Suprapubic skin (tissue), 4 donors: ENCODE measurements around the gene DHX35. TPM values are rescaled to one million over a fixed set of nuclear protein-coding genes. Genes with fewer than 3 reads are reported as not detected.

Source experiments
- DNase-seq, 2 donors: peaks; one replicate each; pipeline ENCODE4 v3.0.0-alpha.2; 2019; ENCODE audit warnings: low spot score in 2 of 2
- H3K27ac ChIP-seq: fragments of 200-600 bp; sonication (generic); one replicate; pipeline ENCODE4 v1.5.1; 2019
- H3K27me3 ChIP-seq: fragments of 200-600 bp; sonication (generic); one replicate; pipeline ENCODE4 v1.5.1; 2019
- H3K36me3 ChIP-seq: fragments of 200-600 bp; sonication (generic); one replicate; pipeline ENCODE4 v1.5.1; 2019
- H3K4me1 ChIP-seq: fragments of 200-600 bp; sonication (generic); one replicate; pipeline ENCODE4 v1.5.1; 2019
- H3K4me3 ChIP-seq: fragments of 200-600 bp; sonication (generic); one replicate; pipeline ENCODE4 v1.5.1; 2019; ENCODE audit warnings: mild to moderate bottlenecking
- H3K9me3 ChIP-seq: fragments of 200-600 bp; sonication (generic); one replicate; pipeline ENCODE4 v1.5.1; 2019
- EP300 ChIP-seq: sonication (generic); formaldehyde crosslinking; IDR thresholded peaks from one replicate; pipeline ENCODE4 v1.6.1; 2017; ENCODE audit warnings: antibody characterized with exemption
- POLR2A ChIP-seq, 2 donors: fragments of 450-650 bp; IDR thresholded peaks; one replicate each; pipeline ENCODE4 v1.6.1; 2017; ENCODE audit warnings: antibody characterized with exemption in 2 of 2, mild to moderate bottlenecking in 2 of 2, moderate library complexity in 2 of 2
- POLR2AphosphoS5 ChIP-seq, 3 donors: sonication (generic); formaldehyde crosslinking; IDR thresholded peaks; one replicate each; pipeline ENCODE4 v1.6.1; 2017; ENCODE audit warnings: antibody characterized with exemption in 3 of 3
- WGBS: methylation state at CpG from one replicate; pipeline ENCODE4 v1.1.5; 2018; 5-methylcytosine and 5-hydroxymethylcytosine counted together
- total RNA-seq, 4 donors: library from RNA; depleted of rRNA; stranded (reverse); fragments of >200 nt; gene quantifications; one replicate each; pipeline ENCODE4 v1.1.0, GENCODE V29; 2016
- TF ChIP-seq, protein P1 (sequence below), 2 donors: fragments of 200-600 bp in 1 of 2; fragments of 450-650 bp in 1 of 2; sonication (generic) in 1 of 2; IDR thresholded peaks; one replicate each; pipeline ENCODE4 v1.5.1; 2016 to 2019; ENCODE audit warnings: antibody characterized with exemption in 2 of 2, mild to moderate bottlenecking in 1 of 2, moderate library complexity in 1 of 2

Gene DHX35
- total RNA-seq, 4 donors from 2014 or later, result 8.4 to 22.9 (median 11.9) TPM

DNA sequence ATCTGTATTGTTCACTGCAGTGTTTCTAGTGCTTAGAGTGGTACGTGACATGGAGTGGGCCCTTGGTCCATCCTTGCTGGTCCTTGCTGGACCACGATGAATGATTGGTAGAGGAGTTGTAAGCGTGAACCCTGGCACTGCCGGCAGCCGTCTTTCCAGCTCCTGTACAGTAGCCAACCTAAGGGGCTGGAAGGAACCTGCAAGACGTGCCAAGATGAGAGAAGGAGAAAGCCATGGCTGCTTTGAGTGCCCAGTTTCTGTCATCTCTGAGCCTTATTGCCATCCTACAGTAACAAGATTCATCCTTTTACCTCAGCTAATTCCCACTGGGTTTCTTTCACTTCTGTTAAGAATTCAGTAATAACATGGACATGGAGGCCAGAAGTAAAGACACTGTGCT lies 5.9 kb downstream of the DHX35 start:
- no peak overlapping the region for H3K4me3 ChIP-seq
- DNase-seq, result no peak
- WGBS, result 83% methylated on average over 6 of the region's 6 CpGs
- H3K36me3 ChIP-seq, result peaks cover 29% of the 10 kb centered on the region
- TF ChIP-seq, protein P1, sequence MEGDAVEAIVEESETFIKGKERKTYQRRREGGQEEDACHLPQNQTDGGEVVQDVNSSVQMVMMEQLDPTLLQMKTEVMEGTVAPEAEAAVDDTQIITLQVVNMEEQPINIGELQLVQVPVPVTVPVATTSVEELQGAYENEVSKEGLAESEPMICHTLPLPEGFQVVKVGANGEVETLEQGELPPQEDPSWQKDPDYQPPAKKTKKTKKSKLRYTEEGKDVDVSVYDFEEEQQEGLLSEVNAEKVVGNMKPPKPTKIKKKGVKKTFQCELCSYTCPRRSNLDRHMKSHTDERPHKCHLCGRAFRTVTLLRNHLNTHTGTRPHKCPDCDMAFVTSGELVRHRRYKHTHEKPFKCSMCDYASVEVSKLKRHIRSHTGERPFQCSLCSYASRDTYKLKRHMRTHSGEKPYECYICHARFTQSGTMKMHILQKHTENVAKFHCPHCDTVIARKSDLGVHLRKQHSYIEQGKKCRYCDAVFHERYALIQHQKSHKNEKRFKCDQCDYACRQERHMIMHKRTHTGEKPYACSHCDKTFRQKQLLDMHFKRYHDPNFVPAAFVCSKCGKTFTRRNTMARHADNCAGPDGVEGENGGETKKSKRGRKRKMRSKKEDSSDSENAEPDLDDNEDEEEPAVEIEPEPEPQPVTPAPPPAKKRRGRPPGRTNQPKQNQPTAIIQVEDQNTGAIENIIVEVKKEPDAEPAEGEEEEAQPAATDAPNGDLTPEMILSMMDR (IDR thresholded peaks at IDR 0.05), result no peak
- TF ChIP-seq POLR2AphosphoS5 (IDR thresholded peaks at IDR 0.05) (no peak), EP300 (no peak), POLR2A (IDR thresholded peaks at IDR 0.05) (no peak)
- peaks cover 4% of the 10 kb centered on the region for H3K4me1 ChIP-seq
- H3K9me3 ChIP-seq, result no peaks in the 10 kb centered on the region
- H3K27ac ChIP-seq, result no peak overlapping the region
- H3K27me3 ChIP-seq, result no peaks in the 10 kb centered on the region

DNA sequence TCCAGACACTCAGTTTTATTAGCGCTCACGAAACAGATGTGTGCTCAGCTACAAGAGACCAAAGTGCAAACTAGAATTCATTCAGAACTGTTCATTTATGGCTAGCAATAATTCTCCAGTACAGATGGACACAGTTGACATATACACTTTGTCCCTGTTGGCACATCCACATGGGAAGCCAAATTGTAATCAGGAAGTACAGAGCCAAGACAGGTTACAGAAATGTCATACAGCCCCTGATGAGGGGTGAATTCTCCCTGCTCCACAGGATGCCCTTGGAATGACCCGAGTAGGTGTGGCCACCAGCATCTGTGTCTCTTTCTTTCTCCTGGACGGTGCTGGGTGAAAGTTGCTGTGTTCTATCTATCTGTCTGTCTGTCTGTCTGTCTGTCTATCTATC lies 7.6 kb downstream of the DHX35 start:
- 85% methylated on average over 4 of the region's 4 CpGs for WGBS
- no peak for DNase-seq
- H3K27ac ChIP-seq, result no peak overlapping the region
- TF ChIP-seq, protein P1 (IDR thresholded peaks at IDR 0.05), result no peak
- no peak for TF ChIP-seq POLR2AphosphoS5 (IDR thresholded peaks at IDR 0.05)
- no peak for TF ChIP-seq EP300
- no peak for TF ChIP-seq POLR2A (IDR thresholded peaks at IDR 0.05)
- H3K36me3 ChIP-seq, result peaks cover 34% of the 10 kb centered on the region
- H3K4me3 ChIP-seq, result no peak overlapping the region
- no peaks in the 10 kb centered on the region for H3K4me1 ChIP-seq
- no peaks in the 10 kb centered on the region for H3K9me3 ChIP-seq
- H3K27me3 ChIP-seq, result no peaks in the 10 kb centered on the region

DNA sequence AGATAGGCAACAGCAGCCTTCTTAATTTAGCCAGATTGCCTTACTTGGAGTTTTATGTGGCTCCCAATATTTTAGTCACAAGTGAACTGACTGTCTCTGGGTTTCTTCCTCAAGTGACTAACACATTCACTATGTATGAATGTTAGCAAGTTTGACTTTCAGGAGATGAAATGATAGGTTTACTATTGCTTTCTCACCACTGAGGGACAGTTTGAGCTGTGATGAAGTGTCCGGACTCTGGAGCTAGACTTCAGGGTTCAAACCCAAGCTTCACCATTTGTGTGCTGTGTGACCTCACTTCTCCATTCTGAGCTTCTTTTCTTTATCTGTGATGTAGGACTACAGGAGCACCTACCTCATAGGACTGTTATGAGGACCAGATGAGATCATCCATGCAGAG lies 8.2 kb downstream of the DHX35 start:
- Histone ChIP-seq H3K9me3 (no peaks in the 10 kb centered on the region), H3K4me1 (no peaks in the 10 kb centered on the region), H3K4me3 (no peak overlapping the region), H3K27ac (no peak overlapping the region), H3K27me3 (no peaks in the 10 kb centered on the region), H3K36me3 (peaks cover 35% of the 10 kb centered on the region)
- 93% methylated on average over 1 of the region's 1 CpG for WGBS
- no peak for DNase-seq
- TF ChIP-seq, protein P1 (IDR thresholded peaks at IDR 0.05), result no peak
- TF ChIP-seq POLR2A (IDR thresholded peaks at IDR 0.05), result no peak
- no peak for TF ChIP-seq EP300
- TF ChIP-seq POLR2AphosphoS5 (IDR thresholded peaks at IDR 0.05), result no peak

DNA sequence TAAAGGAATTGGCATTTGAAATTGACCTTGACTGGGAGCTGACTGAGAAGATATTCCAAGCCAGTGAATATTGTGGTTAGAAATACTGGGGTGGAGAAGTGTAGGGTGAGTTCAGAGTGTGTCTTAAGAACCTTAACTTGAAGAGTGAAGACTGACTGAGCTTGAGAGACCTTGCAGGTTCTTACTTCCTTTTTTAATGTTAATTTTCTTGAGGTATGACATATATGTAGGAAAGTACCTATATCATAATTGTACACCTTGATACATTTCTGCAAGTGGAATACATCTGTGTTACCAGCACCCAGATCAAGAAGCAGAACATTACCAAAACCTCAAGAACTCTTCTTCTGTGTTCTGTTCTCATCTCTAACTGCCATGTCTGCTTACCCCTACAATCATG lies 11.0 kb downstream of the DHX35 start:
- Histone ChIP-seq H3K4me1 (no peaks in the 10 kb centered on the region), H3K27me3 (no peaks in the 10 kb centered on the region), H3K36me3 (peaks cover 34% of the 10 kb centered on the region), H3K4me3 (no peak overlapping the region), H3K27ac (no peak overlapping the region), H3K9me3 (no peaks in the 10 kb centered on the region)
- no peak for DNase-seq
- TF ChIP-seq, protein P1 (IDR thresholded peaks at IDR 0.05), result no peak
- no peak for TF ChIP-seq POLR2AphosphoS5 (IDR thresholded peaks at IDR 0.05)
- TF ChIP-seq POLR2A (IDR thresholded peaks at IDR 0.05), result no peak
- TF ChIP-seq EP300, result no peak

DNA sequence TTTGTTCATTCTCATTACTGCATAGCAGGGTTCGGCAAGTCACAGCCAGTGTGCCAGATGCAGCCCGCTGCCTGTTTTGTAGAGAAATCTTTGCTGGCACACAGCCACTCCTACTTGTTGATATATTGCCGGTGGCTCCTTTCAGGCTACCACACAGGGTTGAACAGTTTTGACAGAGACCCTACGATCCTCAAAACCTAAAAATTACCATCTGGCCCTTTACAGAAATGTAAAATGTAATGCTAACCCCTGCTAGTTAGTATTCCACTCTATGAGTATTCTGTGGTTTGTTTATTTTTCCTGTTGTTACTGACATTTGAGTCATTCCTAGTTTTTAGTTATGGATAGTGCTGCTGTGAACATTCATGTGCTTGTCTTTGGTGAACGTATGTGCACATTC lies 11.5 kb downstream of the DHX35 start:
- no peaks in the 10 kb centered on the region for H3K4me1 ChIP-seq
- no peaks in the 10 kb centered on the region for H3K9me3 ChIP-seq
- no peak overlapping the region for H3K27ac ChIP-seq
- H3K27me3 ChIP-seq, result no peaks in the 10 kb centered on the region
- WGBS, result 55% methylated on average over 5 of the region's 5 CpGs
- H3K4me3 ChIP-seq, result no peak overlapping the region
- DNase-seq, result no peak
- peaks cover 34% of the 10 kb centered on the region for H3K36me3 ChIP-seq
- TF ChIP-seq POLR2AphosphoS5 (IDR thresholded peaks at IDR 0.05), result no peak
- TF ChIP-seq EP300, result no peak
- TF ChIP-seq POLR2A (IDR thresholded peaks at IDR 0.05), result no peak
- TF ChIP-seq, protein P1 (IDR thresholded peaks at IDR 0.05), result no peak
